ENCODE data around the gene IRX3. TPM values are rescaled to one million over a fixed set of nuclear protein-coding genes. Genes with fewer than 3 reads are reported as not detected.

The IRX3 gene
- total RNA-seq, 2 experiments from 2014 or later: not detected

DNA sequence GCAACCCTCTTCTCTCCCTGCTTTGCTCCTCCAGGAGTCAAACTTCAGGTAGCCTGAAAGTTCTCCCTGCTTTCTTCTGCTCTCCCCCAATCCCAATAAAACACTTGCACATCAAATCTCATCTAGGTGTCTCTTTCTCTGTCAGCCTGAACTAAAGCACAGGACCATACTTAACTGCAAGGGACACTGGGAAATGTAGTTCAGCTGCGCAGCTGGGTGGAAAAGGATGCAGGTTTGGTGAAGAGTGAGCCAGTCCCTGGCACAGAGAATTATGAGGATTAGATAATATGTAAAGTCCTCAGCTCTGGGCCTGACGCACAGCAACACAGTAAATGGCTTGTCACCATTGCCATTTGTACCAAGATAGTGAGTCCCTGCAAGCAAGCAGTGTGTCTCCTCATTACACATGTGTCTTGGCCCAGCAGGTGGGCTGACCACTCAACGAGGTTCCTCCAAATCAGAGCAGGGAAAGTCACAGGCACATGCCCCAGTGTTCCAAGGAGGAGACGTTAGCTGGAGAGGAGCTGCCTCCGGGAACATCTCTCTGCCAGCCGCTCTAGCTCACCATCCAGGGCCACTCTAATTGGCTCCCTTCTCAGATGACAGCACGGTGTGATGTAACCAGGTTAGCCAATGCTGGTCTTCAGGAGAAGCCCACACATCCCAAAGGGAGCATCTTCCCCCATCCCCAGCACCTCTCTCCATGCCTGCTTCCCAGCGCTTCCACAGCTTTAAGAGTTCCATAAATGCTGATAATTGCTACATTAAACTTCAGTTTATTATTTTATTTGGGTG is 29.7 kb upstream of the IRX3 start:
- Mint-ChIP-seq H3K9me3 (no peaks in the 10 kb centered on the region), H3K4me1 (ENCODE audit: low read depth) (no peaks in the 10 kb centered on the region), H3K36me3 (ENCODE audit: low read depth) (no peaks in the 10 kb centered on the region), H3K4me3 (no peak overlapping the region), H3K27me3 (ENCODE audit: low read depth) (no peaks in the 10 kb centered on the region), H3K27ac (no peak overlapping the region)
- intact Hi-C loops (cut with micrococcal nuclease): no loop called here
- CTCF ChIA-PET: no interaction called here
- DNase-seq: no peak

DNA sequence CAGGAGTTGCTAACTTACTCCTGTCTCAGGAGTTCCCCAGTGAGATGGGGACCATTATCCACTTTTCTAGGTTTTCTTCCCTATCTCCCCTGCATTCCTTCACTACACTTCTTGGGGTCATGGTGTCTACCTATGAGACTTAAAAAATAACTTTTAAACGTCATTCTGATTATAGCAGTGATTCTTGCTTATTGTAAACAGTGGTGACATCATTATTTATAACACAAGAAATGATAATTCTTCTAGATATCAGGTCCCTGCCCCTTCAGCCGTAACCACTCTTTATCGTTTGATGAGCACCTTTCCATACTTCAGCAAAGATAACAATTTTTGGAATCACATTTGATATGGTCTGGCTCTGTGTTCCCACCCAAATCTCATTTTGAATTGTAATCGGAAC is 27.2 kb upstream of the IRX3 start:
- no peaks in the 10 kb centered on the region for H3K4me1 Mint-ChIP-seq (ENCODE audit: low read depth)
- H3K36me3 Mint-ChIP-seq (ENCODE audit: low read depth): no peaks in the 10 kb centered on the region
- no peaks in the 10 kb centered on the region for H3K27me3 Mint-ChIP-seq (ENCODE audit: low read depth)
- DNase-seq: no peak
- CTCF ChIA-PET: no interaction called here
- no peak overlapping the region for H3K27ac Mint-ChIP-seq
- intact Hi-C loops (cut with micrococcal nuclease): no loop called here
- no peak overlapping the region for H3K4me3 Mint-ChIP-seq
- H3K9me3 Mint-ChIP-seq: no peaks in the 10 kb centered on the region

GRCh38 chr16:54312502-54312991 is 26.0 kb upstream of the IRX3 start:
- H3K4me3 Mint-ChIP-seq: no peak overlapping the region
- DNase-seq: no peak
- H3K27me3 Mint-ChIP-seq (ENCODE audit: low read depth): no peaks in the 10 kb centered on the region
- intact Hi-C loops (cut with micrococcal nuclease): no loop called here
- no peak overlapping the region for H3K27ac Mint-ChIP-seq
- H3K9me3 Mint-ChIP-seq: no peaks in the 10 kb centered on the region
- no peaks in the 10 kb centered on the region for H3K36me3 Mint-ChIP-seq (ENCODE audit: low read depth)
- no peaks in the 10 kb centered on the region for H3K4me1 Mint-ChIP-seq (ENCODE audit: low read depth)
- CTCF ChIA-PET: no interaction called here

DNA sequence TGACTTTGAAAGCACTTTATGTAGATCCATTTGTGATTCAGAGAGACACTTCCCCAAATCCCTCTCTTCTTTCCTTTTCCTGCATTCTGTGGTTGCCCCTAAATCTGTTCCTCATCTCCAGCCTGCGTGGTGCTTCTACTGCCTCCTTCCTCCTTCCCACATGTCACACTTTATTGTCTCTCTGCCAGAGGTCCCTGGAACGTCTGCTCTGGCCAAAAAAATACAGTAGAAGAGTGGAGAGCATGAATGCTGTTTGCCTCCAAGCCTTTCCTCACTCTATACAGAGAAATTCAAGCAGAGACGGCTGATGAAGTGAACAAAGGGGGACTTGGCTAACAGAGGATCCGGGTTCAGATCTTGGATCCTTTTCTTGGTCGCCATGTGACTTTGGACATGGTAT is 22.8 kb upstream of the IRX3 start:
- Mint-ChIP-seq H3K27ac (no peak overlapping the region), H3K36me3 (ENCODE audit: low read depth) (no peaks in the 10 kb centered on the region), H3K9me3 (no peaks in the 10 kb centered on the region), H3K27me3 (ENCODE audit: low read depth) (peaks cover 10% of the 10 kb centered on the region), H3K4me1 (ENCODE audit: low read depth) (no peaks in the 10 kb centered on the region), H3K4me3 (no peak overlapping the region)
- intact Hi-C loops (cut with micrococcal nuclease): no loop called here
- no peak for DNase-seq
- CTCF ChIA-PET: no interaction called here

- H3K9me3 Mint-ChIP-seq: no peaks in the 10 kb centered on the region
- DNase-seq: no peak
- CTCF ChIA-PET: no interaction called here
- peaks cover 15% of the 10 kb centered on the region for H3K27me3 Mint-ChIP-seq (ENCODE audit: low read depth)
- H3K36me3 Mint-ChIP-seq (ENCODE audit: low read depth): no peaks in the 10 kb centered on the region
- no peak overlapping the region for H3K4me3 Mint-ChIP-seq
- no peak overlapping the region for H3K27ac Mint-ChIP-seq
- no peaks in the 10 kb centered on the region for H3K4me1 Mint-ChIP-seq (ENCODE audit: low read depth)
- intact Hi-C loops (cut with micrococcal nuclease): no loop called here
Measured at GRCh38 chr16:54305080-54305479, 18.5 kb upstream of the IRX3 start.

DNA sequence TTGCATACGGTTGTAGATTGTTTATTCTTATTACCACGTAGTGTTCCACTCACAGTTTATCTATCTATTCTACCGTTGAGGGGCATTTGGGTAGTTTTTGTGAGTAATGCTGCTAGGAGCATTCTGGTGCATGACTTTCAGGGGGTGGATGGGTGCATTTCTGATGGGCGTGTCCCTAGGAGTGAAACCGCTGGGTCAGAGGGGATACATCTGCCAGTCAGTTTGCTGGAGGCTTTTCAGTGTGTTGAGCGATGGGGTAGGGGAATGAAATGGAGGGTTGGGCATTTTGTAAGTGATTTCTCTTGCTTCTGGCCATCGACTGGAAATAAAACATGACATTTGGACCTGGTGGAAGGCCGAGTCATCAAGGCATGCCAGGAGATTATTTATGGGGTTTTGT is 17.0 kb upstream of the IRX3 start:
- H3K36me3 Mint-ChIP-seq (ENCODE audit: low read depth): no peaks in the 10 kb centered on the region
- H3K4me1 Mint-ChIP-seq (ENCODE audit: low read depth): no peaks in the 10 kb centered on the region
- CTCF ChIA-PET: no interaction called here
- H3K27ac Mint-ChIP-seq: no peak overlapping the region
- H3K4me3 Mint-ChIP-seq: no peak overlapping the region
- no peak for DNase-seq
- intact Hi-C loops (cut with micrococcal nuclease): no loop called here
- H3K27me3 Mint-ChIP-seq (ENCODE audit: low read depth): peaks cover 17% of the 10 kb centered on the region
- no peaks in the 10 kb centered on the region for H3K9me3 Mint-ChIP-seq

DNA sequence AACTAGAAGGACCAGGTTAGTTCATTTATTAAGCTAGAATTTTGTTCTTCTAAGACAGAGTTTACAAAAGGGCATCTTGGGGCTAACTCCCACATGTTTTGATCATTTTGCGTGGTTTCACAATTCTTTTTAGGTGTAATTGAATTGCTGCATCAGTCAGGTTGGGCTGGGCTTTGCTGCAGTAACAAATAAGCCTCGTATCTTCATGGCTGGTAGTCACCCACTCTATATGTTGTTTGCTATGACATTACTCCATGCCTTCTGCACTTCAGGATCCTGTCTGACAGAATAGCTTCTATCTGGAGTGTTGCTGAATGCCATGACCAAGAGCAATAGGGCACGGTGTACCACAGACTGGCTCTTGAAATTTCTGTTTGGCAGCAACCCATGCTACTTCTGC is 10.6 kb upstream of the IRX3 start:
- peaks cover 8% of the 10 kb centered on the region for H3K9me3 Mint-ChIP-seq
- H3K4me1 Mint-ChIP-seq (ENCODE audit: low read depth): no peaks in the 10 kb centered on the region
- intact Hi-C loops (cut with micrococcal nuclease): no loop called here
- no peak overlapping the region for H3K4me3 Mint-ChIP-seq
- H3K27me3 Mint-ChIP-seq (ENCODE audit: low read depth): peaks cover 12% of the 10 kb centered on the region
- no peaks in the 10 kb centered on the region for H3K36me3 Mint-ChIP-seq (ENCODE audit: low read depth)
- CTCF ChIA-PET: no interaction called here
- DNase-seq: no peak
- no peak overlapping the region for H3K27ac Mint-ChIP-seq

GRCh38 chr16:54296543-54296942 is 10.0 kb upstream of the IRX3 start:
- DNase-seq: no peak
- H3K36me3 Mint-ChIP-seq (ENCODE audit: low read depth): no peaks in the 10 kb centered on the region
- no peak overlapping the region for H3K4me3 Mint-ChIP-seq
- no peak overlapping the region for H3K27ac Mint-ChIP-seq
- H3K9me3 Mint-ChIP-seq: peaks cover 8% of the 10 kb centered on the region
- CTCF ChIA-PET: no interaction called here
- H3K4me1 Mint-ChIP-seq (ENCODE audit: low read depth): no peaks in the 10 kb centered on the region
- intact Hi-C loops (cut with micrococcal nuclease): no loop called here
- peaks cover 16% of the 10 kb centered on the region for H3K27me3 Mint-ChIP-seq (ENCODE audit: low read depth)

DNA sequence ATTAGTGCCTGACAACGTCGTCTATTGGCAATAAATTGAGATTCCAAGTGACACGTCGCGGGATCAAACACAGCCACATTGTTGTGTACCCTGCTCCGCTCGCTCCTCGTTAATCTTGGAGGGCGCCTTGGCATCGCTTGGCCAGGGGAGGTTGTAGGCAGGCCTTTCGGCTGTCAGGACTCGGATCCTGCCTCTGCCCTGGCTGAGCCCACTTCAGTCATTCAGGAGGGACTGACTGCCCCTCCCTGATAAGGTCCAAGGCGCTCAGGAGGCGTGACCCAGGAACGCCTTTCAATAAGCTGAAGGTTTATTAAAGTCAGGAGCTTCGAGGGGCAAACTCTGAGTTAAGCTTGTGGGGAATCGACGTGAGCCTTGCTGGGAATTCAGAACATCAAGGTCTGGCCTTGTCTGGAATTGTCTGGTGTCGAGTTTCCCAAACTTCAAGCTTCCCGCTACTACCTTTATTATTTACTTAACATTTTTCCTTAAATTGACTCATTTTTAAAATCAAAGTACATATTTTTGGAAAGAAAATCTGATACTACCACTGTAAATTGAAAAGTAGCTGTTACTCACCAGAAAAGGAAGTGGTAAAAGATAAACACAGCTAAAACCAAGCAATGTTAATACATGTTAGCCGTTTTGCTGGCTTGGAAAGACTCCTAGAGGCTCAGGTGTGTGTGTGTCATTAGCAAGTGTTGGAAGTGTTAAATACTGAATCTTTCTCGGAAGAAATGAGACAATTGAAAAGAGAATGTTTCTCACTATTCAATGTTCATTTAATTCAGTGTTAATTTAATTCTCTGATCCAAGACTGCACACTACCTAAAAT is 5.3 kb upstream of the IRX3 start:
- peaks cover 16% of the 10 kb centered on the region for H3K4me1 Mint-ChIP-seq (ENCODE audit: low read depth)
- H3K4me3 Mint-ChIP-seq: no peak overlapping the region
- no peak overlapping the region for H3K27ac Mint-ChIP-seq
- peaks cover 46% of the 10 kb centered on the region for H3K27me3 Mint-ChIP-seq (ENCODE audit: low read depth)
- CTCF ChIA-PET: interaction anchor here (1.6 kb wide), 1 partner anchor 9 kb away, joined by 8 read pairs; no protein-coding TSS in a partner anchor
- intact Hi-C loops (cut with micrococcal nuclease): no loop called here
- no peak for DNase-seq
- H3K36me3 Mint-ChIP-seq (ENCODE audit: low read depth): no peaks in the 10 kb centered on the region
- H3K9me3 Mint-ChIP-seq: peaks cover 5% of the 10 kb centered on the region

DNA sequence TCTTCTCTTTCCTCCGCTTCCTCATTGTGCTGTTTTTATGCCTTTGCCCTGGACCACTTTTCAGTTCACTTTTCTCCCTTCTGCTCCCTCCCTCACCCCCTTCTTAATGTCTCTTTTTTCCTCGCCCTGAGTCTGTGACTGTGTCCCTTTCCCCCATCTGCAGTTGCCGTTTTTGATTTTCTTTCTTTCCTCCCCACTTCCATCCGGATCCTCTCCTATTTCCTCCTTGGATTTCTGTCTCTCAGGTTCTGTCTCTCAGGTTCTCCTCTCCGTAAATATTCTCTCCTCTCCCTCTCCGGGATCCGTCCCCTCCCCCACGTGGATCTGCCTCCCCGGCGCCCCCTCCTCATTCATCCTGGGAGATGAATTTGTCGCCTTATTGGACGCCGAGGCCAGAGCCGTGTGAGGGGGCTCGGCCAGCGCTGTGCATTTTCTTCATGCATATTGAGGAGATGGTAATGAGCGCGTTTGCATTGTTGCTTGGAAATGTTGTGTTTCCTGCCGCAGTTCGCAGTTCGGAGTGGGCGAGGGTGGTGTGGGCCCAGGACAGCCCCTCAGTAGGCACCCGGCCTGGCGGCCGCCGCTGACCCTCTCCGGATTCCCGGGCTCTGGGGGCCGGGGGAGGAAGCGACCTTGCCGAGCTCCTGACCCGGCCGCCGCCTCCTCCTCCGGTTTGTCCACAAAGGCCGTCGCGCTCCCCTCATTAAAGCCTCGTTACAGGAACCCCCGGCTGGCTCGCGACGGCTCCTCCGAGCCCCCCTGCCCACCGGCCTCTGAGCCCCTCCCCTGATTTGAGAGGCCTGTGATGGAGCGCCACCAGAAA is 4.5 kb upstream of the IRX3 start:
- Mint-ChIP-seq H3K4me3 (no peak overlapping the region), H3K4me1 (ENCODE audit: low read depth) (peaks cover 21% of the 10 kb centered on the region), H3K27me3 (ENCODE audit: low read depth) (peaks cover 52% of the 10 kb centered on the region), H3K36me3 (ENCODE audit: low read depth) (no peaks in the 10 kb centered on the region), H3K27ac (no peak overlapping the region), H3K9me3 (peaks cover 2% of the 10 kb centered on the region)
- CTCF ChIA-PET: interaction anchor here (1.6 kb wide), 1 partner anchor 8 kb away, joined by 8 read pairs; no protein-coding TSS in a partner anchor
- intact Hi-C loops (cut with micrococcal nuclease): no loop called here
- no peak for DNase-seq

DNA sequence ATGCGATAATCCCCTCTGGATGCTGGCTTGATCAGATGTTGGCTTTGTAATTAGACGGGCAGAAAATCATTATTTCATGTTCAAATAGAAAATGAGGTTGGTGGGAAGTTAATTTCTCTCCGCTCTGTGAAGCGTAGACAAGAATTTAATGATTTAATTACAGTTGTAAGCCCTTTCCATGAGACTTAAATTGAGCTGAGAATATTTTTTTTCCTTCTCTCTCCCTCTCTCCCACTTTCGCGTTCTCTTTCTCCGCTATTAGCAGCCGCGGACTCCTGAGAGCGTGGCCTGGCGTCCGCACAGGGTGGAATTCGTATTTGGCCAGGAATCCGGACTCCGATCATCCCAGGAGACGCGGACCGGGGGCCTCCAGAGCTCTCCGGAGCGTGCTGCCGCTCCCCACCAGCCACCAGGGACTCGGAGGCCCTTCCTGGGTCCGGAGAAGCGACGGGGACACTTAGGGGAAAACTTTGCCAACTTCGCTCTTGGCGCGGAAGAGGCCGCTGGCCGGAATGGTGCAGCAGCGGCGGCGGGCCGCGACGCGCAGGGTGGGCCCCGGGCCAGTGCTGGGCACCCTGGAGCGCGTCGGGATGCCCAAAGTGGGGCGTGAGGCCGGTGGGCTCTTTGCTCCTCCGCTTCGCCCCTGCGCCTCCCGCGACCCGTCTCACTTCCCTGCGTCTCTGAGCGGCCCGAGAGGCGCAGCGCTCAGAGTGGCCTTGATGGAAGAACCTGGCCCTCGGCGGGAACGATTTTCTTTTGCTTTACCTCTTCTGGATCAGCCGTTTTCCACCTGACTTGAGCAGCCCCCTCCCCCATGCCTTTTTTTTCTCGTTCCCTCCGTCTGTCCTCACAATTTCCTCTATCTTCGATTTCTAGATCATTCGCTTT is 3.6 kb upstream of the IRX3 start:
- peaks cover 24% of the 10 kb centered on the region for H3K4me1 Mint-ChIP-seq (ENCODE audit: low read depth)
- H3K27ac Mint-ChIP-seq: no peak overlapping the region
- intact Hi-C loops (cut with micrococcal nuclease): no loop called here
- H3K9me3 Mint-ChIP-seq: no peaks in the 10 kb centered on the region
- no peak overlapping the region for H3K4me3 Mint-ChIP-seq
- CTCF ChIA-PET: no interaction called here
- H3K27me3 Mint-ChIP-seq (ENCODE audit: low read depth): peaks cover 56% of the 10 kb centered on the region
- no peaks in the 10 kb centered on the region for H3K36me3 Mint-ChIP-seq (ENCODE audit: low read depth)
- no peak for DNase-seq

Data from activated naive CD4-positive, alpha-beta T cell treated with anti-CD3 and anti-CD28 coated beads for 36 hours (primary cell).